Nephron progenitor cell (in vitro differentiated cells): ENCODE results near the gene GNA14.
"Not testable (repeated sequence)": the region's sequence is repeated elsewhere in the genome, so short reads cannot be mapped to it uniquely, and the experiment has no call there.

ENCODE experiments used
- DNase-seq: peaks from one replicate; pipeline ENCODE4 v3.0.0; 2021
- H3K27ac Mint-ChIP-seq: 2 replicates; pipeline ENCODE4 v1.8.0; 2021; ENCODE audit warnings: mild to moderate bottlenecking, moderate library complexity, mixed read lengths
- H3K27me3 Mint-ChIP-seq: 2 replicates; pipeline ENCODE4 v1.8.0; 2021; ENCODE audit warnings: mild to moderate bottlenecking, low read depth, mixed read lengths; ENCODE audit not compliant: poor library complexity
- H3K36me3 Mint-ChIP-seq: 2 replicates; pipeline ENCODE4 v1.8.0; 2021; ENCODE audit warnings: low read depth, mixed read lengths
- H3K4me1 Mint-ChIP-seq: 2 replicates; pipeline ENCODE4 v1.8.0; 2021; ENCODE audit warnings: mixed read lengths
- H3K4me3 Mint-ChIP-seq: 2 replicates; pipeline ENCODE4 v1.8.0; 2021; ENCODE audit warnings: mild to moderate bottlenecking, moderate library complexity, mixed read lengths
- H3K9me3 Mint-ChIP-seq: 2 replicates; pipeline ENCODE4 v1.8.0; 2021; ENCODE audit warnings: mild to moderate bottlenecking, moderate library complexity, mixed read lengths
- CTCF ChIP-seq: fragments of 200-600 bp; sonication (generic); IDR thresholded peaks from 2 replicates; pipeline ENCODE4 v1.5.0; 2021; ENCODE audit warnings: antibody characterized with exemption

GNA14 gene

GRCh38 chr9:77497322-77498198 lies 150.6 kb downstream of the GNA14 start:
- H3K27ac Mint-ChIP-seq, result no peak overlapping the region
- H3K4me3 Mint-ChIP-seq, result no peak overlapping the region
- no peaks in the 10 kb centered on the region for H3K9me3 Mint-ChIP-seq
- TF ChIP-seq CTCF, result no peak
- no peaks in the 10 kb centered on the region for H3K27me3 Mint-ChIP-seq
- H3K36me3 Mint-ChIP-seq, result no peaks in the 10 kb centered on the region
- no peak for DNase-seq
- peaks cover 18% of the 10 kb centered on the region for H3K4me1 Mint-ChIP-seq

- H3K4me3 Mint-ChIP-seq, result no peak overlapping the region
- peaks cover 15% of the 10 kb centered on the region for H3K4me1 Mint-ChIP-seq
- DNase-seq, result no peak
- peaks cover 15% of the 10 kb centered on the region for H3K9me3 Mint-ChIP-seq
- H3K36me3 Mint-ChIP-seq, result no peaks in the 10 kb centered on the region
- no peak for TF ChIP-seq CTCF
- no peaks in the 10 kb centered on the region for H3K27me3 Mint-ChIP-seq
- no peak overlapping the region for H3K27ac Mint-ChIP-seq
Observed at GRCh38 chr9:77495834-77496671, 152.1 kb downstream of the GNA14 start.

- H3K4me3 Mint-ChIP-seq, DNase-seq, H3K27me3 Mint-ChIP-seq, H3K4me1 Mint-ChIP-seq, H3K27ac Mint-ChIP-seq: not testable (repeated sequence)
- Mint-ChIP-seq H3K36me3 (peaks cover 17% of the 10 kb centered on the region), H3K9me3 (peaks cover 53% of the 10 kb centered on the region)
Observed at GRCh38 chr9:77490279-77490678, 157.8 kb downstream of the GNA14 start.

- H3K4me1 Mint-ChIP-seq, DNase-seq, H3K27me3 Mint-ChIP-seq, H3K4me3 Mint-ChIP-seq, H3K27ac Mint-ChIP-seq: not testable (repeated sequence)
- Mint-ChIP-seq H3K36me3 (peaks cover 20% of the 10 kb centered on the region), H3K9me3 (peaks cover 58% of the 10 kb centered on the region)
Observed at GRCh38 chr9:77489405-77490163, 158.5 kb downstream of the GNA14 start.

GRCh38 chr9:77488439-77489126 lies 159.5 kb downstream of the GNA14 start:
- peak; percentile 27 for TF ChIP-seq CTCF
- Mint-ChIP-seq H3K27me3 (no peaks in the 10 kb centered on the region), H3K4me1 (no peaks in the 10 kb centered on the region), H3K36me3 (peaks cover 25% of the 10 kb centered on the region), H3K27ac (no peak overlapping the region), H3K4me3 (no peak overlapping the region), H3K9me3 (peaks cover 64% of the 10 kb centered on the region)
- no peak for DNase-seq

- TF ChIP-seq CTCF, result no peak
- DNase-seq, result no peak
- Mint-ChIP-seq H3K27me3 (no peaks in the 10 kb centered on the region), H3K27ac (no peak overlapping the region), H3K36me3 (peaks cover 29% of the 10 kb centered on the region), H3K4me3 (no peak overlapping the region), H3K9me3 (peaks cover 72% of the 10 kb centered on the region), H3K4me1 (no peaks in the 10 kb centered on the region)
Observed at GRCh38 chr9:77486968-77487367, 161.2 kb downstream of the GNA14 start.
